Tibial artery (tissue), 4 donors: ENCODE measurements around the gene EEF1E1.

Experiments used
- DNase-seq, 2 donors: peaks; one replicate each; pipeline ENCODE4 v3.0.0-alpha.2; 2019
- H3K27ac ChIP-seq, 2 donors: fragments of 200-600 bp; sonication (generic) in 1 of 2; 1 replicate in 1 of 2; 2 replicates in 1 of 2; pipeline ENCODE4 v1.5.1; 2018 to 2019; ENCODE audit warnings: mild to moderate bottlenecking in 1 of 2
- H3K27me3 ChIP-seq, 2 donors: fragments of 200-600 bp; sonication (generic) in 1 of 2; one replicate each; pipeline versions ENCODE4 v1.5.1 to v1.6.0; 2016 to 2019
- H3K36me3 ChIP-seq, 3 donors: fragments of 200-600 bp; sonication (generic) in 2 of 3; one replicate each; pipeline ENCODE4 v1.5.1; 2016 to 2019; ENCODE audit warnings: mild to moderate bottlenecking in 2 of 3
- H3K4me1 ChIP-seq, 4 donors: fragments of 200-600 bp; sonication (generic) in 2 of 4; 1 replicate in 3 of 4; 2 replicates in 1 of 4; pipeline ENCODE4 v1.5.1; 2016 to 2019
- H3K4me3 ChIP-seq, 2 donors: fragments of 200-600 bp; sonication (generic) in 1 of 2; 1 replicate in 1 of 2; 2 replicates in 1 of 2; pipeline ENCODE4 v1.5.1; 2018 to 2019; ENCODE audit warnings: mild to moderate bottlenecking in 2 of 2
- H3K9me3 ChIP-seq, 3 donors: fragments of 200-600 bp; sonication (generic) in 1 of 3; one replicate each; pipeline ENCODE4 v1.5.1; 2016 to 2019
- intact Hi-C: fragments of 100-400 bp; cut with DNase I; formaldehyde crosslinking; loops from one replicate; pipeline ENCODE4 v1.15.0; 2023; ENCODE audit warnings: low total_unique reads
- TF ChIP-seq, protein P1 (sequence below), 2 experiments: fragments of 200-600 bp in 1 of 2; fragments of 450-650 bp in 1 of 2; IDR thresholded peaks; one replicate each; pipeline ENCODE4 v1.5.1; 2017 to 2019; ENCODE audit warnings: antibody characterized with exemption in 2 of 2, mild to moderate bottlenecking in 1 of 2, moderate library complexity in 1 of 2

Gene EEF1E1

GRCh38 chr6:8075704-8076103 is 26.6 kb downstream of the EEF1E1 start:
- TF ChIP-seq, protein P1, sequence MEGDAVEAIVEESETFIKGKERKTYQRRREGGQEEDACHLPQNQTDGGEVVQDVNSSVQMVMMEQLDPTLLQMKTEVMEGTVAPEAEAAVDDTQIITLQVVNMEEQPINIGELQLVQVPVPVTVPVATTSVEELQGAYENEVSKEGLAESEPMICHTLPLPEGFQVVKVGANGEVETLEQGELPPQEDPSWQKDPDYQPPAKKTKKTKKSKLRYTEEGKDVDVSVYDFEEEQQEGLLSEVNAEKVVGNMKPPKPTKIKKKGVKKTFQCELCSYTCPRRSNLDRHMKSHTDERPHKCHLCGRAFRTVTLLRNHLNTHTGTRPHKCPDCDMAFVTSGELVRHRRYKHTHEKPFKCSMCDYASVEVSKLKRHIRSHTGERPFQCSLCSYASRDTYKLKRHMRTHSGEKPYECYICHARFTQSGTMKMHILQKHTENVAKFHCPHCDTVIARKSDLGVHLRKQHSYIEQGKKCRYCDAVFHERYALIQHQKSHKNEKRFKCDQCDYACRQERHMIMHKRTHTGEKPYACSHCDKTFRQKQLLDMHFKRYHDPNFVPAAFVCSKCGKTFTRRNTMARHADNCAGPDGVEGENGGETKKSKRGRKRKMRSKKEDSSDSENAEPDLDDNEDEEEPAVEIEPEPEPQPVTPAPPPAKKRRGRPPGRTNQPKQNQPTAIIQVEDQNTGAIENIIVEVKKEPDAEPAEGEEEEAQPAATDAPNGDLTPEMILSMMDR (IDR thresholded peaks at IDR 0.05): no peak
- Histone ChIP-seq H3K9me3 (no peaks in the 10 kb centered on the region), H3K36me3 (no peaks in the 10 kb centered on the region), H3K27me3 (no peaks in the 10 kb centered on the region), H3K4me3 (no peak overlapping the region), H3K27ac (no peak overlapping the region), H3K4me1 (peaks cover 0 to 5% (median 0%) of the 10 kb centered on the region in 4 donors)
- intact Hi-C loops: no loop called here
- no peak for DNase-seq

- no peaks in the 10 kb centered on the region for H3K9me3 ChIP-seq
- no peak overlapping the region for H3K27ac ChIP-seq
- H3K36me3 ChIP-seq: no peaks in the 10 kb centered on the region
- peaks cover 0 to 5% (median 0%) of the 10 kb centered on the region in 4 donors for H3K4me1 ChIP-seq
- TF ChIP-seq, protein P1 (IDR thresholded peaks at IDR 0.05): no peak
- no peak for DNase-seq
- no peaks in the 10 kb centered on the region for H3K27me3 ChIP-seq
- no peak overlapping the region for H3K4me3 ChIP-seq
- intact Hi-C loops: no loop called here
Measured at GRCh38 chr6:8075185-8075584, 27.2 kb downstream of the EEF1E1 start.

- Histone ChIP-seq H3K36me3 (no peaks in the 10 kb centered on the region), H3K27ac (no peak overlapping the region), H3K9me3 (no peaks in the 10 kb centered on the region), H3K4me3 (no peak overlapping the region), H3K4me1 (peaks cover 0 to 13% (median 0%) of the 10 kb centered on the region in 4 donors), H3K27me3 (no peaks in the 10 kb centered on the region)
- DNase-seq: no peak
- intact Hi-C loops: no loop called here
- TF ChIP-seq, protein P1 (IDR thresholded peaks at IDR 0.05): no peak
Measured at GRCh38 chr6:8074213-8074612, 28.1 kb downstream of the EEF1E1 start.

- peaks cover 0 to 13% (median 0%) of the 10 kb centered on the region in 4 donors for H3K4me1 ChIP-seq
- no peak overlapping the region for H3K27ac ChIP-seq
- intact Hi-C loops: no loop called here
- H3K4me3 ChIP-seq: no peak overlapping the region
- H3K36me3 ChIP-seq: no peaks in the 10 kb centered on the region
- DNase-seq: no peak
- no peaks in the 10 kb centered on the region for H3K9me3 ChIP-seq
- TF ChIP-seq, protein P1 (IDR thresholded peaks at IDR 0.05): no peak
- H3K27me3 ChIP-seq: no peaks in the 10 kb centered on the region
Measured at GRCh38 chr6:8073758-8074157, 28.6 kb downstream of the EEF1E1 start.

DNA sequence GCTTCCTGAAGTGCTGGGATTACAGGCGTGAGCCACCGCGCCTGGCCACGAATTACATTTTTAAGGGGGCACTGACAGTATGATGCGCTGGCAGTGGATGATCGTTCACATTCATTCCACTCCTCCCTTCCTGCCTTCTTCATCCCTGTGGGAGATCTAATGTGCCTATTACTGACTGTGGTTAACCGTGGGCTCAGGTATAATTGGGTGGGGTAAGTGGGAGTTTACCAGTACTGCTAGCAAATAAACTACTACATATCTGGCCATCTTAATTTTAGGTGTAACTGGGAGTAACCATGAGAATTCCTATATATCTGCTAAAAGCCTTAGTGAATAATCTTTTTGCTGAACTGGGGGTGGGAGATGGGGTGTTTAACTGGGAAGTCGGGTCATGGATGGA is 31.6 kb downstream of the EEF1E1 start:
- Histone ChIP-seq H3K27ac (no peak overlapping the region), H3K4me1 (peaks cover 0 to 13% (median 0%) of the 10 kb centered on the region in 4 donors), H3K36me3 (no peaks in the 10 kb centered on the region), H3K4me3 (no peak overlapping the region), H3K9me3 (no peaks in the 10 kb centered on the region), H3K27me3 (no peaks in the 10 kb centered on the region)
- TF ChIP-seq, protein P1 (IDR thresholded peaks at IDR 0.05): no peak
- DNase-seq: no peak
- intact Hi-C loops: no loop called here
